ENCODE data around the gene GIT1.

The GIT1 gene

GRCh38 chr17:29569245-29569950 lies 20.1 kb downstream of the GIT1 start:
- no peak overlapping the region for H2AK5ac ChIP-seq (ENCODE audit: low read length, severe bottlenecking)
- peak overlapping the region; percentile 85 for H3K4me2 ChIP-seq (ENCODE audit: low read length, poor library complexity, severe bottlenecking)
- H2BK12ac ChIP-seq (ENCODE audit: low read length in 2 of 2) = peak overlapping the region in 1 of 2 experiments; percentile 76
- no peaks in the 10 kb centered on the region for H3K9me3 ChIP-seq (ENCODE audit: control insufficient read depth, low read length)
- H2AFZ ChIP-seq (ENCODE audit: low read depth, low read length) = peak overlapping the region; percentile 72
- H3K14ac ChIP-seq (ENCODE audit: low read length in 2 of 2) = peak overlapping the region in 1 of 2 experiments; percentile 94
- no peaks in the 10 kb centered on the region for H3K27me3 ChIP-seq (ENCODE audit: control insufficient read depth in 1 of 2, insufficient read depth in 1 of 2, low read length in 2 of 2)
- H3K18ac ChIP-seq (ENCODE audit: low read depth in 1 of 2, low read length in 2 of 2) = peak overlapping the region in 1 of 2 experiments; percentile 91
- peaks cover 39% of the 10 kb centered on the region for H3K4me1 ChIP-seq (ENCODE audit: control insufficient read depth, insufficient read depth, low read depth, low read length)
- DNase-seq = peak; percentile 43
- peak overlapping the region; percentile 79 for H3K27ac ChIP-seq (ENCODE audit: low read length, poor library complexity, severe bottlenecking)
- peak overlapping the region in 1 of 2 experiments; percentile 96 for H3K4ac ChIP-seq (ENCODE audit: low read depth in 1 of 2, low read length in 2 of 2)
- 65% methylated on average over 7 of the region's 14 CpGs for WGBS
- no peak overlapping the region for H2BK5ac ChIP-seq (ENCODE audit: low read depth, low read length, poor library complexity, severe bottlenecking)
- no peak overlapping the region for H2BK15ac ChIP-seq (ENCODE audit: low read depth, poor library complexity, severe bottlenecking)
- no peak overlapping the region for H2BK120ac ChIP-seq (ENCODE audit: low read depth, low read length)
- peak overlapping the region; percentile 75 to 88 for H3K4me3 ChIP-seq (ENCODE audit: insufficient read depth in 1 of 2, low read depth in 1 of 2, low read length in 2 of 2)
- H3K9ac ChIP-seq (ENCODE audit: low read length) = peak overlapping the region; percentile 86
- H3K23ac ChIP-seq (ENCODE audit: low read length in 2 of 2) = peak overlapping the region in 1 of 2 experiments; percentile 56
- peaks cover 32 to 33% of the 10 kb centered on the region in 2 experiments for H3K36me3 ChIP-seq (ENCODE audit: control insufficient read depth in 1 of 2, insufficient read depth in 2 of 2, low read depth in 1 of 2, low read length in 2 of 2)
- peaks cover 19% of the 10 kb centered on the region for H3K79me1 ChIP-seq (replicated peaks; ENCODE audit: low read length, poor library complexity, severe bottlenecking)
- no peak overlapping the region for H4K8ac ChIP-seq (ENCODE audit: low read length)
- no peak overlapping the region for H4K91ac ChIP-seq (ENCODE audit: low read length)

- Histone ChIP-seq H3K36me3 (ENCODE audit: control insufficient read depth in 1 of 2, insufficient read depth in 2 of 2, low read depth in 1 of 2, low read length in 2 of 2) (peaks cover 24% of the 10 kb centered on the region in 2 experiments), H3K9ac (ENCODE audit: low read length) (peak within 1 kb of the TSS; percentile 86), H2AK5ac (ENCODE audit: low read length, severe bottlenecking) (no peak within 1 kb of the TSS), H3K9me3 (ENCODE audit: control insufficient read depth, low read length) (no peaks in the 10 kb centered on the region), H3K27me3 (ENCODE audit: control insufficient read depth in 1 of 2, insufficient read depth in 1 of 2, low read length in 2 of 2) (no peaks in the 10 kb centered on the region), H2BK120ac (ENCODE audit: low read depth, low read length) (peak within 1 kb of the TSS; percentile 55), H3K4me2 (ENCODE audit: low read length, poor library complexity, severe bottlenecking) (peak within 1 kb of the TSS; percentile 85), H3K4me1 (ENCODE audit: control insufficient read depth, insufficient read depth, low read depth, low read length) (peaks cover 39% of the 10 kb centered on the region), H2BK12ac (ENCODE audit: low read length in 2 of 2) (peak within 1 kb of the TSS; percentile 32 to 76), H3K18ac (ENCODE audit: low read depth in 1 of 2, low read length in 2 of 2) (peak within 1 kb of the TSS; percentile 78 to 93), H2BK15ac (ENCODE audit: low read depth, poor library complexity, severe bottlenecking) (peak within 1 kb of the TSS; percentile 60), H4K91ac (ENCODE audit: low read length) (peak within 1 kb of the TSS; percentile 81), H3K27ac (ENCODE audit: low read length, poor library complexity, severe bottlenecking) (peak within 1 kb of the TSS; percentile 93), H3K4ac (ENCODE audit: low read depth in 1 of 2, low read length in 2 of 2) (peak within 1 kb of the TSS; percentile 13 to 96), H3K79me1 (replicated peaks; ENCODE audit: low read length, poor library complexity, severe bottlenecking) (peaks cover 22% of the 10 kb centered on the region), H2AFZ (ENCODE audit: low read depth, low read length) (peak within 1 kb of the TSS; percentile 79), H4K8ac (ENCODE audit: low read length) (peak within 1 kb of the TSS; percentile 87), H3K4me3 (ENCODE audit: insufficient read depth in 1 of 2, low read depth in 1 of 2, low read length in 2 of 2) (peak within 1 kb of the TSS; percentile 75 to 90), H3K23ac (ENCODE audit: low read length in 2 of 2) (peak within 1 kb of the TSS in 1 of 2 experiments; percentile 79), H2BK5ac (ENCODE audit: low read depth, low read length, poor library complexity, severe bottlenecking) (peak within 1 kb of the TSS; percentile 67), H3K14ac (ENCODE audit: low read length in 2 of 2) (peak within 1 kb of the TSS in 1 of 2 experiments; percentile 98)
- DNase-seq = peak; percentile 87
- WGBS = under 1% methylated on average over 51 of the region's 85 CpGs
These were observed 20.9 kb downstream of the GIT1 start, which contains the start of gene TP53I13 for GRCh38 chr17:29568331-29569244. TSS of gene TP53I13 (plus strand) at chr17:29568701. CDS start at chr17:29568759, 58 bp downstream.

- under 1% methylated on average over 61 of the region's 63 CpGs for WGBS
- H3K4me3 ChIP-seq (ENCODE audit: insufficient read depth in 1 of 2, low read depth in 1 of 2, low read length in 2 of 2) = peak overlapping the region; percentile 75 to 90
These were observed 21.7 kb downstream of the GIT1 start for GRCh38 chr17:29567554-29568330.

More at GRCh38 chr17:29567554-29568330, 21.7 kb downstream of the GIT1 start:
- peak overlapping the region in 1 of 2 experiments; percentile 79 for H3K23ac ChIP-seq (ENCODE audit: low read length in 2 of 2)
- peak overlapping the region; percentile 87 for H4K8ac ChIP-seq (ENCODE audit: low read length)
- H3K27ac ChIP-seq (ENCODE audit: low read length, poor library complexity, severe bottlenecking) = peak overlapping the region; percentile 93
- H3K18ac ChIP-seq (ENCODE audit: low read depth in 1 of 2, low read length in 2 of 2) = peak overlapping the region; percentile 78 to 93
- H3K36me3 ChIP-seq (ENCODE audit: control insufficient read depth in 1 of 2, insufficient read depth in 2 of 2, low read depth in 1 of 2, low read length in 2 of 2) = peaks cover 18 to 20% of the 10 kb centered on the region in 2 experiments
- H2AK5ac ChIP-seq (ENCODE audit: low read length, severe bottlenecking) = no peak overlapping the region
- H2BK12ac ChIP-seq (ENCODE audit: low read length in 2 of 2) = peak overlapping the region; percentile 29 to 32
- H3K4me2 ChIP-seq (ENCODE audit: low read length, poor library complexity, severe bottlenecking) = peak overlapping the region; percentile 69
- peak overlapping the region; percentile 79 for H2AFZ ChIP-seq (ENCODE audit: low read depth, low read length)
- H3K79me1 ChIP-seq (replicated peaks; ENCODE audit: low read length, poor library complexity, severe bottlenecking) = peaks cover 20% of the 10 kb centered on the region
- no peak overlapping the region for H2BK15ac ChIP-seq (ENCODE audit: low read depth, poor library complexity, severe bottlenecking)
- peak overlapping the region; percentile 55 for H2BK120ac ChIP-seq (ENCODE audit: low read depth, low read length)
- peak; percentile 79 for DNase-seq
- H3K14ac ChIP-seq (ENCODE audit: low read length in 2 of 2) = peak overlapping the region in 1 of 2 experiments; percentile 98
- peak overlapping the region; percentile 36 for H4K91ac ChIP-seq (ENCODE audit: low read length)
- no peaks in the 10 kb centered on the region for H3K9me3 ChIP-seq (ENCODE audit: control insufficient read depth, low read length)
- peak overlapping the region; percentile 67 for H2BK5ac ChIP-seq (ENCODE audit: low read depth, low read length, poor library complexity, severe bottlenecking)
- H3K27me3 ChIP-seq (ENCODE audit: control insufficient read depth in 1 of 2, insufficient read depth in 1 of 2, low read length in 2 of 2) = no peaks in the 10 kb centered on the region
- H3K4me1 ChIP-seq (ENCODE audit: control insufficient read depth, insufficient read depth, low read depth, low read length) = peaks cover 32% of the 10 kb centered on the region
- peak overlapping the region; percentile 13 to 84 for H3K4ac ChIP-seq (ENCODE audit: low read depth in 1 of 2, low read length in 2 of 2)
- peak overlapping the region; percentile 84 for H3K9ac ChIP-seq (ENCODE audit: low read length)
